Cardiac septum (tissue), 1 donor: ENCODE measurements around the gene TSPAN32. TPM values are rescaled to one million over a fixed set of nuclear protein-coding genes. Genes with fewer than 3 reads are reported as not detected.

Source experiments
- total RNA-seq: library from RNA; stranded (reverse); fragmentation: NEBNext Ultra II Directional; extraction: Animal tissue kit (Norgen Biotek cat#: 25700); gene quantifications from one replicate; pipeline ENCODE4 v1.2.1, GENCODE V29; 2021
- donor health status: DM: no; HTN: no; CAD: no.

The TSPAN32 gene
- total RNA-seq, 1 donor from 2014 or later, result 26.2 TPM

Other genes starting within 250 kb of the TSPAN32 start
- 87.7 TPM for gene IGF2, start 162.6 kb upstream of the TSPAN32 start, total RNA-seq
- not detected for gene INS, start 140.8 kb upstream of the TSPAN32 start, total RNA-seq
- gene TH, start 130.2 kb upstream of the TSPAN32 start, total RNA-seq, result not detected
- not detected for gene ASCL2, start 31.4 kb upstream of the TSPAN32 start, total RNA-seq
- 23.2 TPM for gene C11orf21, start 95 bp upstream of the TSPAN32 start, total RNA-seq
- 663 TPM for gene CD81, start 75.3 kb downstream of the TSPAN32 start, total RNA-seq
- 36.2 TPM for gene TSSC4, start 98.7 kb downstream of the TSPAN32 start, total RNA-seq
- not detected for gene TRPM5, start 142.5 kb downstream of the TSPAN32 start, total RNA-seq
- gene KCNQ1, start 143.0 kb downstream of the TSPAN32 start, total RNA-seq, result 43.0 TPM